GM10248 (cell line): ENCODE measurements around the gene SLCO3A1.

Experiments
- CTCF ChIA-PET: fragments of 300-600 bp; sonication (Branson Sonifier 250); formaldehyde crosslinking; extraction: SDS; loops from one replicate; lab custom pipeline; 2021; ENCODE audit warnings: antibody characterized with exemption; lab: Yijun Ruan, JAX
- POLR2A ChIA-PET: fragments of 350-650 bp; sonication (Branson Sonifier 250); formaldehyde crosslinking; extraction: SDS; loops from one replicate; lab custom pipeline; 2020; ENCODE audit warnings: antibody characterized with exemption; lab: Yijun Ruan, JAX
- DNase-seq: peaks from one replicate; pipeline ENCODE4 v3.0.0; 2012; ENCODE audit errors: extremely low spot score
- CTCF ChIP-seq: IDR thresholded peaks from 2 replicates; pipeline ENCODE4 v1.5.1; 2012; ENCODE audit warnings: mild to moderate bottlenecking, low read depth; ENCODE audit errors: extremely low read depth, missing control alignments, control extremely low read depth

SLCO3A1 gene

GRCh38 chr15:92009162-92009561 is 155.7 kb downstream of the SLCO3A1 start:
- no peak for TF ChIP-seq CTCF
- ChIA-PET POLR2A (no interaction called here), CTCF (no interaction called here)
- no peak for DNase-seq

- POLR2A ChIA-PET, result no interaction called here
- CTCF ChIA-PET, result no interaction called here
Measured at GRCh38 chr15:92011611-92012367, 158.3 kb downstream of the SLCO3A1 start.

GRCh38 chr15:92012368-92012629 is 158.8 kb downstream of the SLCO3A1 start:
- DNase-seq, result no peak
- ChIA-PET POLR2A (no interaction called here), CTCF (no interaction called here)
- no peak for TF ChIP-seq CTCF

More at GRCh38 chr15:92011611-92012367, 158.3 kb downstream of the SLCO3A1 start:
- TF ChIP-seq CTCF, result no peak
- DNase-seq, result no peak

GRCh38 chr15:92012881-92013280 is 159.4 kb downstream of the SLCO3A1 start:
- no peak for DNase-seq
- ChIA-PET CTCF (interaction anchor here (1.3 kb wide), 1 partner anchor 9 kb away, joined by 3 read pairs; no protein-coding TSS in a partner anchor), POLR2A (no interaction called here)

GRCh38 chr15:92014281-92015030 is 160.9 kb downstream of the SLCO3A1 start:
- CTCF ChIA-PET, result interaction anchor here (1.3 kb wide), 1 partner anchor 11 kb away, joined by 3 read pairs; no protein-coding TSS in a partner anchor
- TF ChIP-seq CTCF, result no peak
- POLR2A ChIA-PET, result no interaction called here
- DNase-seq, result no peak

More at GRCh38 chr15:92012881-92013280, 159.4 kb downstream of the SLCO3A1 start:
- TF ChIP-seq CTCF, result no peak

GRCh38 chr15:92017882-92018534 is 164.5 kb downstream of the SLCO3A1 start:
- DNase-seq, result no peak
- ChIA-PET CTCF (no interaction called here), POLR2A (no interaction called here)
- TF ChIP-seq CTCF, result no peak
